Heart right ventricle (tissue), 16 donors: ENCODE data around the gene FMO5. TPM values are rescaled to one million over a fixed set of nuclear protein-coding genes. Genes with fewer than 3 reads are reported as not detected.
A peak's percentile ranks its signal among the peaks of the same experiment; 100 is the strongest.

Source experiments
- ATAC-seq, 8 donors: fragments of 200-7000 bp; cut with Tn5 transposase; one replicate each; pipeline ENCODE4 v1.9.1; 2020; ENCODE audit warnings: mild to moderate bottlenecking in 8 of 8, moderate library complexity in 8 of 8, moderate number of reproducible peaks in 1 of 8
- DNase-seq, 2 donors: peaks; one replicate each; pipeline ENCODE4 v3.0.0-alpha.2; 2020
- H3K27ac ChIP-seq, 10 donors: fragments of 200-600 bp; sonication (generic) in 2 of 10; one replicate each; pipeline versions ENCODE4 v1.5.0 to v1.8.0; 2020 to 2022; ENCODE audit warnings: mild to moderate bottlenecking in 3 of 10
- H3K27me3 ChIP-seq, 7 donors: fragments of 200-600 bp; one replicate each; pipeline ENCODE4 v1.8.0; 2021 to 2022; ENCODE audit warnings: mild to moderate bottlenecking in 2 of 7
- H3K36me3 ChIP-seq, 9 donors: fragments of 200-600 bp; sonication (generic) in 1 of 9; one replicate each; pipeline versions ENCODE4 v1.5.0 to v1.8.0; 2020 to 2022; ENCODE audit warnings: mild to moderate bottlenecking in 2 of 9
- H3K4me1 ChIP-seq, 9 donors: fragments of 200-600 bp; sonication (generic) in 1 of 9; one replicate each; pipeline versions ENCODE4 v1.5.0 to v1.8.0; 2020 to 2022; ENCODE audit warnings: mild to moderate bottlenecking in 4 of 9
- H3K4me3 ChIP-seq, 10 donors: fragments of 200-600 bp; sonication (generic) in 2 of 10; one replicate each; pipeline versions ENCODE4 v1.5.0 to v1.8.0; 2020 to 2022; ENCODE audit warnings: mild to moderate bottlenecking in 7 of 10, moderate library complexity in 2 of 10
- H3K9me3 ChIP-seq, 11 donors: fragments of 200-600 bp in 10 of 11; sonication (generic) in 2 of 11; one replicate each; pipeline versions ENCODE4 v1.5.0 to v1.8.0; 2013 to 2022; ENCODE audit warnings: mild to moderate bottlenecking in 2 of 11, control low read depth in 1 of 11, moderate library complexity in 1 of 11
- CTCF ChIP-seq, 9 donors: fragments of 200-600 bp; sonication (generic) in 2 of 9; IDR thresholded peaks; one replicate each; pipeline versions ENCODE4 v1.5.0 to v1.8.0; 2021 to 2022; ENCODE audit warnings: antibody characterized with exemption in 9 of 9, mild to moderate bottlenecking in 5 of 9, moderate library complexity in 1 of 9
- WGBS, 2 donors: extraction: QIAGEN DNeasy Blood & Tissue Kit; methylation state at CpG; one replicate each; pipeline ENCODE4 v1.1.7; 2013; ENCODE audit warnings: inconsistent platforms in 1 of 2; 5-methylcytosine and 5-hydroxymethylcytosine counted together
- intact Hi-C, 10 donors: fragments of 100-400 bp; cut with DNase I; formaldehyde crosslinking; loops; one replicate each; pipeline versions ENCODE4 v1.11.1 to v1.14.2; 2022
- polyA plus RNA-seq, 2 donors: library from polyadenylated mRNA; stranded (reverse); fragments of 200-250 nt; gene quantifications; one replicate each; pipeline ENCODE4 v1.2.3, GENCODE V29; 2013
- total RNA-seq, 10 donors: library from RNA; stranded (reverse); fragmentation: NEBNext Ultra II Directional in 3 of 10; extraction: Animal tissue kit (Norgen Biotek cat#: 25700) in 3 of 10; gene quantifications; one replicate each; pipeline versions ENCODE4 v1.2.1 to v1.2.4, GENCODE V29; 2021 to 2023
- donor health status: Arrhythmogenic right ventricular cardiomyopathy.
- donor health status: ischemic (EF 13 %, LVEDD 7.1; RV severe dilation, severe dysfunction).
- donor health status: healthy with polysubstance abuse.
- donor health status: DM: no; HTN: yes; CAD: no.
- donor health status: DM: no; HTN: no; CAD: no.
- donor health status: ischemic (EF 25% LVEDD 6.9; RV normal size, moderate dysfunction).
- donor health status: ischemic (EF 25% LVEDD 5.7; RV mildly dilated, moderate dysfunction).
- donor health status: healthy.
- donor health status: DM: yes; HTN: yes; CAD: no.
- donor health status: Ischemic cardiomyopathy.
- donor health status: ischemic (EF 35%, LVEDD 5.7; RV mildly dilated, moderate dysfunction).
- donor health status: nonischemic (EF 11% LVEDD 7.7; RV severe dilation, severe dysfunction).
- donor health status: DM: yes; HTN: yes; CAD: no.
- donor health status: PGD.
- donor health status: ischemic (EF 29% LVEDD 5.4; RV normal size, mild dysfunction).
- donor health status: nonischemic (EF 23%, LVEDD 6.1; RV moderate dilation, normal function).

Gene FMO5
- total and polyA plus RNA-seq, 12 donors, result 0.20 to 21.7 (median 0.78) TPM

DNA sequence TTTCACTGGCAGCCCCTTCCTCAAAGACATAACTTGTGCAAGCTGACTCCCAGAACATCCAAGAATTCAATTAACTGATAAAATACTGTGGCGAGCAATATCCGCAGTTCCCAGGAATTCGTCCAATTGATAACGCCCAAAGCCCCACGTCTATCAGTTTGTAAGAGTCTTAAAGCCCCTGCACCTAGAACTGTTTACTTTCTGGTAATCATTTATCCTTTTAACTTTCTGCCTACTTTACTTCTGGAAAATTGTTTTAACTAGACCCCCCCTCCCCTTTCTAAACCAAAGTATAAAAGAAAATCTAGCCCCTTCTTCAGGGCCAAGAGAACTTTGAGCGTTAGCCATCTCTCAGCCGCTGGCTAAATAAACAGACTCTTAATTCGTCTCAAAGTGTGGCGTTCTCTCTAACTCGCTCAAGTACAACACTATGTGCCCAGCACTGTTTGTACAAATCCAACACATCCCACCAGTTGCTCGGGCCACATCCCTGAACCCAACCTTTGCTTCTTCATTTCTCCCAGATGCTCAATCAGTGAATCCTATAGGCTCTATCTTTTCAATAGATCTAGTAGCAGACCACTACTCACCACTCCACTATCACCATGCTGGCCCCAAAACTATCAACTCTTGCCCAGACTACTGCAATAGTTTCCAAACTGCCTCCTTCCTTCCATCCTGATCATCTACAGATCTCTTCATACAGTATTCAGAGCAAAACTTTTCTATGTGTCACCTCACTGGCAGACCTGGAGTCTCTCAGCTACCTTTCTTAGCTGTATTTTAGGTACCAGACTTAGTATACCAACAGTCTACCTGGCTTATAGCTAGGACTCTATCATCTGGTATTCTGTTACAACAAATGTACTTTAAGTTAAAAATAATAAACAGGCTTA is 14.0 kb upstream of the FMO5 start:
- DNase-seq (no peak), ATAC-seq (no peak)
- H3K27me3 ChIP-seq, result no peaks in the 10 kb centered on the region
- H3K27ac ChIP-seq, result no peak overlapping the region
- no peaks in the 10 kb centered on the region for H3K9me3 ChIP-seq
- TF ChIP-seq CTCF (IDR thresholded peaks at IDR 0.05), result no peak
- intact Hi-C loops, result loop anchor here in 1 of 10 donors (2.0 kb wide), 1 partner anchor 30 kb away; no protein-coding TSS in a partner anchor
- H3K4me1 ChIP-seq, result peaks cover 0 to 15% (median 13%) of the 10 kb centered on the region in 9 donors
- no peaks in the 10 kb centered on the region for H3K36me3 ChIP-seq
- 74 to 78% methylated on average over 11 of the region's 11 CpGs for WGBS, 2 donors
- H3K4me3 ChIP-seq, result no peak overlapping the region

DNA sequence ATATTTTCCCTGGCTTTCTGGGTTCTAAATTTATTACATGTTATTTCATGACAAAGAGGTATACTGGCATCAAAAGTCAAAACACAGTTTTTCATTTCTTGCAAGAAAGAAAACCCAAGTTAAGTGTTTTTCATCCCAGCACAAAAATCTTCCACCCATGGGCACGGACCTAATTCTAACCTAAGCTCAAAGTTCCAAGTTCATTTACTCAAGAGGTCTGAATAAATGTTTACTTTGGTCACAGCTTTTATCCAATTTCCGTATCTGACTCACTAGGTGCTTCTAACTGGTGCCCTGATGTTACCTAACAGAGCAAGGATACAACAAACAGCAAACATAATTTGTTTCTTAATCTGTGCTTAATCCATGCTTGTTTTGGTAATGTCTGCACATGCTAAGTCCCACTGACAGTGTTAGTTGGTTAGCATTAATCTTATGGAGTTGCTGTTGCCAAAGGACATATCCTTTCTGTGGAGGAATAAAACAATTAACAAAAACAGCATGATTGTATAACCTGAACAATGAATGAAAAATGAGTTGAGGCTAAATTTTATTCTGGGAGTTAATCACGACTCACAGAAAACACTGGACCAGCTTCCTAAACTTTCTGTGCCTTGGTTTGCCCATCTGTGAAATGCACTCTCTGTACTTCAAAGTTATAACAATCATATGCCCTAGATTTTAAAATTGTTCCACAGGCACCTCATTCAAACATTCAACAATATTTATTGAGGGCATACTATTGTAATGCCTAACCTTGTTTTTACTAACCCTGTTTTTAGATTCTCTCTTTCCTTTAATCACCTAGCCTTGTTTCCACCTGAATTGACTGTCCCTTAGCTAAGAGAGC is 13.1 kb upstream of the FMO5 start:
- no peak for ATAC-seq
- intact Hi-C loops, result loop anchor here in 1 of 10 donors (2.0 kb wide), 1 partner anchor 29 kb away; no protein-coding TSS in a partner anchor
- WGBS, 2 donors, result 79 to 82% methylated on average over 3 of the region's 3 CpGs
- DNase-seq, result no peak
- no peak overlapping the region for H3K4me3 ChIP-seq
- H3K4me1 ChIP-seq, result peaks cover 0 to 7% (median 6%) of the 10 kb centered on the region in 9 donors
- H3K9me3 ChIP-seq, result no peaks in the 10 kb centered on the region
- H3K36me3 ChIP-seq, result no peaks in the 10 kb centered on the region
- no peak for TF ChIP-seq CTCF (IDR thresholded peaks at IDR 0.05)
- H3K27ac ChIP-seq, result no peak overlapping the region
- H3K27me3 ChIP-seq, result no peaks in the 10 kb centered on the region

- H3K36me3 ChIP-seq, result no peaks in the 10 kb centered on the region
- WGBS, 2 donors, result 71 to 83% methylated on average over 3 of the region's 3 CpGs
Observed at GRCh38 chr1:147236959-147237791, 12.0 kb upstream of the FMO5 start.

More at GRCh38 chr1:147236959-147237791, 12.0 kb upstream of the FMO5 start:
- Histone ChIP-seq H3K9me3 (no peaks in the 10 kb centered on the region), H3K27ac (no peak overlapping the region), H3K27me3 (no peaks in the 10 kb centered on the region), H3K4me1 (peaks cover 0 to 6% (median 5%) of the 10 kb centered on the region in 9 donors), H3K4me3 (no peak overlapping the region)
- ATAC-seq, result peak in 1 of 8 donors; percentile 29
- DNase-seq, result no peak
- TF ChIP-seq CTCF (IDR thresholded peaks at IDR 0.05), result no peak
- intact Hi-C loops, result no loop called here
